Retinal pigment epithelial cell (primary cell): ENCODE measurements around the gene PLA2G2D.

Source experiments
- DNase-seq: peaks from one replicate; pipeline ENCODE4 v3.0.0-alpha.2; 2010; ENCODE audit warnings: low read depth
- H3K4me3 ChIP-seq: 2 replicates; pipeline ENCODE4 v1.5.1; 2011; ENCODE audit warnings: mild to moderate bottlenecking, low read length, control low read depth, moderate library complexity
- TF ChIP-seq, protein P1 (sequence below): conservative IDR thresholded peaks from 2 replicates; pipeline ENCODE4 v1.5.1; 2011; ENCODE audit warnings: low read depth, low read length, control low read depth, inconsistent platforms

Gene PLA2G2D

DNA sequence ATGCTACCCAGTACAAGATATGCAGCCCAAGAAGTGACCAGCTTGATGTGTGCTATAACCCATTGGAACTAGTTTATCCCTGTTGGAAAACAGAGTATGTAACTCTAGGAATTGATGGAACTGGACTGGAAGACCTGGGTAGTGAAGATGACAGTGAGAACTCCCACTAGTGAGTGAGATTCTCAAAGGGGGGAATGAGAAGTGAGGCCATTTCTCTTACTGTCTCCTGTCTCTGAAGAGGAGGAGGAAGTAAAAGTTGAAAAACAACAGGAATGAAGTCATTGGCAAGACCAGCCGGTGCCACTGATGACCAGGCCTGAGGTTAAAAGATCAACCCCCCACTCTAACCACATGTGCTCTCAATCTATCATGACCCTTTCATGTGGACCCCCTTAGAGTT lies 40.7 kb upstream of the PLA2G2D start:
- no peak overlapping the region for H3K4me3 ChIP-seq
- TF ChIP-seq, protein P1, sequence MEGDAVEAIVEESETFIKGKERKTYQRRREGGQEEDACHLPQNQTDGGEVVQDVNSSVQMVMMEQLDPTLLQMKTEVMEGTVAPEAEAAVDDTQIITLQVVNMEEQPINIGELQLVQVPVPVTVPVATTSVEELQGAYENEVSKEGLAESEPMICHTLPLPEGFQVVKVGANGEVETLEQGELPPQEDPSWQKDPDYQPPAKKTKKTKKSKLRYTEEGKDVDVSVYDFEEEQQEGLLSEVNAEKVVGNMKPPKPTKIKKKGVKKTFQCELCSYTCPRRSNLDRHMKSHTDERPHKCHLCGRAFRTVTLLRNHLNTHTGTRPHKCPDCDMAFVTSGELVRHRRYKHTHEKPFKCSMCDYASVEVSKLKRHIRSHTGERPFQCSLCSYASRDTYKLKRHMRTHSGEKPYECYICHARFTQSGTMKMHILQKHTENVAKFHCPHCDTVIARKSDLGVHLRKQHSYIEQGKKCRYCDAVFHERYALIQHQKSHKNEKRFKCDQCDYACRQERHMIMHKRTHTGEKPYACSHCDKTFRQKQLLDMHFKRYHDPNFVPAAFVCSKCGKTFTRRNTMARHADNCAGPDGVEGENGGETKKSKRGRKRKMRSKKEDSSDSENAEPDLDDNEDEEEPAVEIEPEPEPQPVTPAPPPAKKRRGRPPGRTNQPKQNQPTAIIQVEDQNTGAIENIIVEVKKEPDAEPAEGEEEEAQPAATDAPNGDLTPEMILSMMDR: no peak
- no peak for DNase-seq

GRCh38 chr1:20158358-20159070 lies 39.2 kb upstream of the PLA2G2D start:
- H3K4me3 ChIP-seq: no peak overlapping the region
- TF ChIP-seq, protein P1: no peak

DNA sequence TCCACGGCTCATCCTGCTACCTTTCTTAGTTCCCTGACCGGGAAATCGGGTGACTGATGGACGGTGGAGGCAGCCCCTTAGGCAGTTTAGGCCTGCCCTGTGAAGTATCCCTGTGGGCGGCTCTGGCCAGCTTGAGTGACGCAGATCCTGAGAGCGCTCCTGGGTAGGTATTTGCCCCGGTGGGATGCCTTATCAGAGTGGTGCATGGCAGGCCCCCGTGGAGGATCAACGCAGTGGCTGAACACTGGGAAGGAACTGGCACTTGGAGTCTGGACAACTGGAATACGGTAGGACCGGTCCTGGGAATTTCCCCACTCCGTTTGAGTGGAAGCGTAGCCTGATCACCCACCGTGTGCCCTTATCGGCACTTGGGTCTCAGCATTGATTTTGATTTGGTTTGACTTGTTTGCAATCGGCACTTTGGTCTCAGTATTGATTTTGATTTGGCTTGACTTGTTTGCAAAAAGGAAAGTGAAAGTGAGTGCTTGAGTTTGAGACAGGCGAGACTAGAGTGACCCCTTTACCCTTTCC lies 35.0 kb upstream of the PLA2G2D start:
- no peak for DNase-seq
- TF ChIP-seq, protein P1: no peak
- no peak overlapping the region for H3K4me3 ChIP-seq

More at GRCh38 chr1:20158358-20159070, 39.2 kb upstream of the PLA2G2D start:
- no peak for DNase-seq

- no peak overlapping the region for H3K4me3 ChIP-seq
- TF ChIP-seq, protein P1: no peak
- no peak for DNase-seq
These were observed 33.7 kb upstream of the PLA2G2D start for GRCh38 chr1:20153000-20153418.

GRCh38 chr1:20152599-20152930 lies 33.2 kb upstream of the PLA2G2D start:
- DNase-seq: no peak
- no peak overlapping the region for H3K4me3 ChIP-seq
- TF ChIP-seq, protein P1: no peak

DNA sequence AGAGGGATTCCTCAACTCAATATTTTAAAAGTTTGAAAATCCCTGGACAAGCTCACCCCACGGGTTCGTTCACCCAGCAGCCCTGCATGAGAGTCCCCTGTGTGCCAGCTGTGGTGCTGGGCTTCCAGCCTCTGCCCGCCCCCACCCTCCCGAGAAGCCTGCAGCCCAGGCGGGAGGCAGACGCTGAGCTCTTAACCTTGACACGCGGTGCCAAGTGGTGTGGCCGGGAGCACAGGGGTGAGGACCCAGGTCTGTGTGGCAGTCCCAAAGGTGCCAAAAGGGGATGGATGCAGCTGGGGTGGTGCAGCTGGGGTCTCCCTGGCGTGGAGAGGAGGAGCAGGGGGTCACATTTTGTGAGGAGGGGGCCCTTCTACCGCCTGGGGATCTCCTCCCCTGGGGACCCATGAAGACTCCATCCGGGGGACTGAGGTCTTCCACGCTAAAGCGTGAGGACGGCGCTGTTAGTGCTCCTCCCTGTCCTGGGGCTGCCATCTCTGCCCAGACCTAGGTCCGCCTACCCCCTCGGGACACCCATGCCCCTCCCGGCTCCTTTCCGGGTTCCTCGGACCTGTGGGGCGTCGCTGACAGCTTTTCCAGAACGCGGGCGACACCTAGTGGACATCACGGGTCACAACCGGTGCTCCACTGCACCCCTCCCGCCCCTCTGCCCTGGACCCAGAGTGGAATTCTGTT lies 32.7 kb upstream of the PLA2G2D start:
- TF ChIP-seq, protein P1: peak; percentile 79
- no peak for DNase-seq
- peak overlapping the region; percentile 37 for H3K4me3 ChIP-seq
